Liver (tissue), 9 donors: ENCODE measurements around the gene TBC1D3B. TPM values are rescaled to one million over a fixed set of nuclear protein-coding genes. Genes with fewer than 3 reads are reported as not detected.
"Not testable (repeated sequence)": the region's sequence is repeated elsewhere in the genome, so short reads cannot be mapped to it uniquely, and the experiment has no call there.

ENCODE experiments used
- DNase-seq: peaks from one replicate; pipeline ENCODE4 v3.0.0-alpha.2; 2017; ENCODE audit warnings: low spot score
- H3K27ac ChIP-seq, 2 donors: one replicate each; pipeline ENCODE4 v1.7.0; 2013; ENCODE audit warnings: inconsistent platforms in 2 of 2, low read length in 2 of 2, control low read depth in 1 of 2, low read depth in 1 of 2, mild to moderate bottlenecking in 1 of 2
- H3K27me3 ChIP-seq, 4 donors: one replicate each; pipeline versions ENCODE4 v1.6.1 to v1.7.0; 2013; ENCODE audit warnings: low read length in 3 of 4, inconsistent platforms in 1 of 4, mild to moderate bottlenecking in 1 of 4, moderate library complexity in 1 of 4; ENCODE audit not compliant: control insufficient read depth in 4 of 4, insufficient read depth in 4 of 4
- H3K36me3 ChIP-seq, 4 donors: one replicate each; pipeline versions ENCODE4 v1.6.1 to v1.7.0; 2013; ENCODE audit warnings: low read length in 3 of 4, mild to moderate bottlenecking in 3 of 4, low read depth in 1 of 4, moderate library complexity in 1 of 4; ENCODE audit not compliant: control insufficient read depth in 4 of 4, insufficient read depth in 3 of 4
- H3K4me1 ChIP-seq, 4 donors: one replicate each; pipeline versions ENCODE4 v1.6.1 to v1.7.0; 2013; ENCODE audit warnings: low read length in 3 of 4, mild to moderate bottlenecking in 3 of 4, moderate library complexity in 1 of 4; ENCODE audit not compliant: control insufficient read depth in 4 of 4, insufficient read depth in 4 of 4
- H3K4me3 ChIP-seq, 3 donors: one replicate each; pipeline versions ENCODE4 v1.6.1 to v1.7.0; 2013; ENCODE audit warnings: low read length in 3 of 3, control low read depth in 1 of 3, low read depth in 1 of 3, mild to moderate bottlenecking in 1 of 3
- H3K9ac ChIP-seq, 2 donors: one replicate each; pipeline ENCODE4 v1.7.0; 2013; ENCODE audit warnings: low read length in 2 of 2, mild to moderate bottlenecking in 2 of 2, moderate library complexity in 2 of 2, control low read depth in 1 of 2, low read depth in 1 of 2
- H3K9me3 ChIP-seq, 4 donors: one replicate each; pipeline versions ENCODE4 v1.6.1 to v1.7.0; 2013; ENCODE audit warnings: low read length in 3 of 4; ENCODE audit not compliant: control insufficient read depth in 4 of 4
- CTCF ChIP-seq: fragments of 150-350 bp; IDR thresholded peaks from 2 replicates; pipeline ENCODE4 v1.5.1; 2017; ENCODE audit warnings: improper control_type of control experiment, low read depth, low read length; ENCODE audit not compliant: missing input control
- EGR1 ChIP-seq, 2 donors: IDR thresholded peaks; 2 replicates each; pipeline ENCODE4 v1.6.1; 2016 to 2018; ENCODE audit warnings: antibody characterized with exemption in 2 of 2, low read depth in 2 of 2
- FOXA1 ChIP-seq: IDR thresholded peaks from 2 replicates; pipeline ENCODE4 v1.6.1; 2016; ENCODE audit warnings: antibody characterized with exemption
- FOXA2 ChIP-seq: IDR thresholded peaks from 2 replicates; pipeline ENCODE4 v1.6.1; 2016; ENCODE audit warnings: antibody characterized with exemption
- HNF4A ChIP-seq, 2 donors: conservative IDR thresholded peaks; 2 replicates each; pipeline ENCODE4 v1.6.1; 2016; ENCODE audit warnings: antibody characterized with exemption in 2 of 2, mild to moderate bottlenecking in 2 of 2
- HNF4G ChIP-seq: IDR thresholded peaks from 2 replicates; pipeline ENCODE4 v1.6.1; 2016; ENCODE audit warnings: antibody characterized with exemption
- MAX ChIP-seq: IDR thresholded peaks from 2 replicates; pipeline ENCODE4 v1.6.1; 2016; ENCODE audit warnings: antibody characterized with exemption
- SP1 ChIP-seq: IDR thresholded peaks from 2 replicates; pipeline ENCODE4 v1.6.1; 2018; ENCODE audit warnings: antibody characterized with exemption, mild to moderate bottlenecking
- WGBS: extraction: QIAGEN DNeasy Blood & Tissue Kit; methylation state at CpG from one replicate; pipeline ENCODE4 v1.1.7; 2013; 5-methylcytosine and 5-hydroxymethylcytosine counted together
- polyA plus RNA-seq, 2 donors: library from polyadenylated mRNA; stranded (reverse) in 1 of 2; unstranded in 1 of 2; fragments of 200-250 nt in 1 of 2; fragments of >200 nt in 1 of 2; fragmentation: Nextera tagmentation in 1 of 2; extraction: Ambion mirVana in 1 of 2; gene quantifications; one replicate each; pipeline versions ENCODE4 v1.2.1 to v1.2.3, GENCODE V29; 2013 to 2015
- total RNA-seq, 2 donors: library from RNA; depleted of rRNA; stranded (reverse); fragments of >200 nt; gene quantifications; one replicate each; pipeline ENCODE4 v1.2.3, GENCODE V29; 2014
- donor health status: healthy.
- donor health status: healthy.
- donor health status: healthy.
- donor health status: healthy.
- donor health status: healthy.

TBC1D3B gene
- total and polyA plus RNA-seq, 4 donors = 0.42 to 1.8 (median 0.61) TPM

- TF ChIP-seq EGR1 (IDR thresholded peaks at IDR 0.05; ENCODE audit: low read depth in 2 of 2) = no peak
- TF ChIP-seq FOXA2 = no peak
- TF ChIP-seq CTCF = no peak
- TF ChIP-seq FOXA1 = no peak
- Histone ChIP-seq H3K9ac (no peak overlapping the region), H3K27me3 (no peaks in the 10 kb centered on the region), H3K9me3 (no peaks in the 10 kb centered on the region), H3K4me3 (no peak overlapping the region), H3K36me3 (no peaks in the 10 kb centered on the region), H3K4me1 (peaks cover 0 to 3% (median 0%) of the 10 kb centered on the region in 4 donors), H3K27ac (no peak overlapping the region)
- 81% methylated on average over 4 of the region's 4 CpGs for WGBS
- DNase-seq = no peak
Measured at GRCh38 chr17:36205637-36206485, 29.4 kb upstream of the TBC1D3B start.

GRCh38 chr17:36204724-36205500 is 28.5 kb upstream of the TBC1D3B start:
- no peak for DNase-seq
- H3K27ac ChIP-seq = no peak overlapping the region
- peaks cover 0 to 3% (median 0%) of the 10 kb centered on the region in 4 donors for H3K4me1 ChIP-seq
- H3K4me3 ChIP-seq = no peak overlapping the region
- WGBS = 76% methylated on average over 7 of the region's 7 CpGs
- H3K36me3 ChIP-seq = no peaks in the 10 kb centered on the region
- no peak overlapping the region for H3K9ac ChIP-seq
- TF ChIP-seq HNF4A (conservative IDR thresholded peaks at IDR 0.05) = peak in 1 of 2 donors; percentile 19
- TF ChIP-seq HNF4G = no peak
- H3K27me3 ChIP-seq = no peaks in the 10 kb centered on the region
- H3K9me3 ChIP-seq = no peaks in the 10 kb centered on the region

GRCh38 chr17:36203335-36203734 is 26.9 kb upstream of the TBC1D3B start:
- Histone ChIP-seq H3K9me3 (no peaks in the 10 kb centered on the region), H3K36me3 (no peaks in the 10 kb centered on the region), H3K27ac (no peak overlapping the region), H3K27me3 (no peaks in the 10 kb centered on the region), H3K4me3 (no peak overlapping the region), H3K9ac (no peak overlapping the region), H3K4me1 (peaks cover 0 to 3% (median 0%) of the 10 kb centered on the region in 4 donors)
- DNase-seq = no peak
- TF ChIP-seq SP1 (peak; percentile 7), FOXA2 (no peak), MAX (no peak)
- WGBS = 86% methylated on average over 3 of the region's 3 CpGs

- WGBS = 86% methylated on average over 8 of the region's 8 CpGs
Measured at GRCh38 chr17:36201506-36201905, 25.1 kb upstream of the TBC1D3B start.

GRCh38 chr17:36201102-36201501 is 24.7 kb upstream of the TBC1D3B start:
- H3K9me3 ChIP-seq, H3K4me1 ChIP-seq, H3K27ac ChIP-seq, H3K4me3 ChIP-seq, H3K9ac ChIP-seq, DNase-seq, H3K36me3 ChIP-seq, H3K27me3 ChIP-seq: not testable (repeated sequence)
- 99% methylated on average over 4 of the region's 4 CpGs for WGBS

More at GRCh38 chr17:36201506-36201905, 25.1 kb upstream of the TBC1D3B start:
- H3K27me3 ChIP-seq, H3K4me3 ChIP-seq, H3K36me3 ChIP-seq, H3K9me3 ChIP-seq, DNase-seq, H3K4me1 ChIP-seq, H3K27ac ChIP-seq, H3K9ac ChIP-seq: not testable (repeated sequence)
